GM18502 (cell line): ENCODE data around the gene AAK1.

Source experiments
- ATAC-seq: cut with Tn5 transposase; IDR thresholded peaks from one replicate; pipeline ENCODE4 v1.9.1; 2021; ENCODE audit warnings: mild to moderate bottlenecking; ENCODE audit not compliant: unreplicated experiment, poor library complexity

Gene AAK1

DNA sequence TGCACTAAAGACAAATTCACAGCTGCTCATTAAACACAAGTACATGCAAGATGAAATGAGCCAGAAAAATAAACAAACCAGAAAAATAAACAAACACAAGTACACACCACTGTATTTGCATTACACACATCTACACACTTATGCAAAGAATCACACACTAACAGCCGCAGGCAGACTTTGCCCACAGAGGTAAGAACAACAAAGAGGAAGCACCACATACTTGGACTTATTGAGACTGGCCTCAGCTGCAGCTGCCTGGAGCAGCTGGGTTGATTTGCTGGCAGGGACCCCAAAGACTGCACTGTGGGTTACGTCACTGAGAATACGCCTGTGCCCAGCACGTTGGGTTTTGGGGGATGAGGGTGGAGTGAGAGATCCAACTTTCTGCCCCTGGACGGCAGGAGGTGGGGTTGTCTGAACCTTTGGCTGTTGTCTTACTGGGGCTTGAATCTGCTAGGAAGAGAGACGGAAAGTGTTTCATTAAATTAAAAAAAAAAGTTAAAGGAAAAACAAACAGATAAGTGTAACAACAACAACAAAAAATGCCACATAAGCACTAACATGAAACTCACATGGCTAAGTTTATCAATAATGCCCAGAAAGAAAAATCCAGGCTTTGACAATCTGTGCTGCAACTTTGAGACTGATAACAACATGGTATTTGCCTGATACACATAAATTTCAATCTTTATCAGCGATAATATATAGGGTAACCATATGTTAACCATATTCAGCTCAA lies 134.4 kb downstream of the AAK1 start:
- ATAC-seq, result no peak

DNA sequence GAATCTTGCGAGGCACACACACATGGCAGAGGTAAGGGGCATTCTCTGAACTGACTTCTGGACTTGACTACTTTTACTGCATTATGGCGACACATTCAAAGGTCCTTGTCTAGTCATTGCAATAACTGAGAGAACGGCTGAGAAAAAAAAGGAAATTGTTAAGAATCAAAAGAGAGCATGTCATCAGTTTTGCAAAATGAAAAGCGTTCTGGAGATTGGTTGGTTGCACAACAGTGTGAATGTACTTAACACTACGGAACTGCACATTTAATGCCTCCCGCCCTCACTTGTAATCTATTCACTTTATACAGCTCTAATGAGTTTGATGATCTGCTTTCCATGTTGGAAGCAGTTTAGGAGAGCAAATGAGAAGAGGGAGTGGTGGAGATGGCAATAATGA lies 137.8 kb downstream of the AAK1 start:
- no peak for ATAC-seq

DNA sequence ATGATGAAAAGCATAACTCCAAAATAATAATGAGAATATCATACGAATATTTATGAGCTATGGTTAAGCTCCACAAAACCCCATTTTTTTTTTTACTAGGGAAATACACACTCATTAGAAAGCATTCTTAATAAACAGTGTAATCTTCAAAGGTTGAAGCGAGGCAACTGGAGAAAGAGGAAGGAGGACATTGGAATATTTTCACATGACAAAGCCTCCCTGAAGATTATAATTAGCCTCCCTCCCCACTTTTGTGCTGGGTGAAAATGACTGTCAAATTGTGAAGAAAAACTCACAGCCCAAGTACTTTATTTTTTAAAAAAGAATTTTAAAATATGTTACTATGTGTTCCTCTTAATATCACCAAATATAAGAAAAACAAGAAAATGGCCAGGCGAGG lies 142.2 kb downstream of the AAK1 start:
- ATAC-seq, result no peak

DNA sequence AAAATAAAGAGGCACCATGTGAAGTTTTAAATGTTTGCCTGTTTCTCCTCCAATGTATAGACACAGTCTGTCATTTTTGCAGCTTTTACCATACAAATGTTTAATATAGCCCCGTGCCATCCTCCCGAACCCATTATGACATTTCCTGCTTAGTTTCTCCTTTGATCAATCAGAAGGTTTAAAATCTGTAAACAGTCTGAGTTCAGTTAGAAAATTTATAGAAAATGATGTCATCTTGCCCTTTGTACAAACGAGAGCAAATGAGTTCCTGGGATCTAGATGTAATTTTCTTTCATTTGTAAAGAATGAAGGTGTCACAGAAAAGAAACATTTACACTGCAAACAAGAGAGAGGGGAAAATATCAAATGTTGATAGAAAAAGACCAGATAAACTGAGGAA lies 143.6 kb downstream of the AAK1 start:
- ATAC-seq, result no peak

DNA sequence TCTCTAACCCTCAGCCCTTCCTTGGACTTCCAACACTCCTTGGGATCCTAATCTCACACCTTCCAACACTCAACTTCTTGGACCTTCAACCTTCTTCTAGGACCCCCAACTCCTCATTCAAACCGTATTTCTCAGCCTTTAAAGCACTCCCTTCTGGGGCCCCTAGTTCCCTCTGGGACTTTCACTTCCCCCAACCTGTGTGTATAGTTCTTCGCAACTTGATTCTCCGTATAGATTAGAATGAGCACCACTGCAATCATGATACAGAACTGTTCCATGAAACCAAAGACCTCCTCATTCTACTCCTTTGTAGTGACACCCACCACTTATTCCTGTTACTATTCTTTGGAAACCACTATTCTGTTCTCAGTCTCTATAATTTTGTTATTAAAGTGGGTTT lies 144.3 kb downstream of the AAK1 start:
- ATAC-seq, result no peak

DNA sequence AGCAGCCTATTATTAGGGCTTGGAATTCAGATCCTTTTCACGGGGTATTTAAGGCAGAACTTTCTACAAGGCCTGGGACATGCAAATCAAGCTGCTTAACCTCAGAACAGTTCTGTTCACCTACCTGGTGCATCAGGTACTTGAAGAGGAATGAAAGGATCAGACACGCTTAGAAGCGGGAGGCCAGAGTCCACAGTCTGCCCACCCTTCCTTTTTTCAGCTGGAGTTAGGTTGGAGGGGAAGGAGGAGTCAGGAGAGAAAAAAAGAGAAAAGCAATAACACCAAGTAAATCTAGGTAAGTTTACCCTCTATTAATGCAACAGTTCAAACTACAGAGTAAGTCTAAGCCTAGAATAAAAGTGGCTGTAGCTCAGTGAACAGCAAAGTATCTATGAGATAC lies 147.7 kb downstream of the AAK1 start:
- no peak for ATAC-seq

DNA sequence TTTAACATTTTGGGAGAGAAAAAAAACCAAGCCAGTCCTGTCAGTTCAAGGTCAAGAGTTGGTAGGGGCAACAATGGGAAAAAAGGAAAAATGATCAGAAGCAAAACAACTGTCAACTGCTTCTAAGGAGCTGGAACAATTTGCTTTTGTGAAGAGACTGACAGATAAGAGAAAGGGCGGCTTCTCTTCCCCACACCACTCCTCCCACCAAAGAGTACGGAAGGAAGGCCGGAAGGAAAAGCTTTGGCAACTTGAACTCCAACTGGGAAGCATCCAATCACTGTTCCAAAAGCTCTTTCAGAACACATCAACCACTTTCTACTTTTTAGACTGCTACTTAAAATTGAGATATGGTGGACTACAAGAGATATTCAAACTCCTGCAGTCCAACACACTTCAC lies 148.5 kb downstream of the AAK1 start:
- no peak for ATAC-seq

DNA sequence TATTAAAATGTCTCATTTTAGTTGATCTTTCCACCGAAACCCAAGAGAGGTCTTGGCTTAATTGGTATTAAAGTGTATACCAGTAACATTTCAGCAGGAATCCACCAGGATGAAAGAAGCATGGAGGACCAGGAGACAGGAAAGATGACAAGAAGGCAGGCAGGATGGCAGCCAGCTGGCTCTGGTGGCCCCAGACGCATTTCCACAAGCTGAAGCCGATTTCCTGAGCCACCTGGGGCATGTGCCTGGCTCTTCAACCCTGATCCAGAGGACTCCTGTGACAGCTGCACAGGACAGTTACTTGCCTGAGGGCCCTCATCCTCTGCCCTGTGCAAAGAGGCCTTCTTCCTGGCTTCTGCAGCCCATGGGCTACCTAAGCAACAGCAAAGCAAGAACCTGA lies 149.4 kb downstream of the AAK1 start:
- ATAC-seq, result no peak

DNA sequence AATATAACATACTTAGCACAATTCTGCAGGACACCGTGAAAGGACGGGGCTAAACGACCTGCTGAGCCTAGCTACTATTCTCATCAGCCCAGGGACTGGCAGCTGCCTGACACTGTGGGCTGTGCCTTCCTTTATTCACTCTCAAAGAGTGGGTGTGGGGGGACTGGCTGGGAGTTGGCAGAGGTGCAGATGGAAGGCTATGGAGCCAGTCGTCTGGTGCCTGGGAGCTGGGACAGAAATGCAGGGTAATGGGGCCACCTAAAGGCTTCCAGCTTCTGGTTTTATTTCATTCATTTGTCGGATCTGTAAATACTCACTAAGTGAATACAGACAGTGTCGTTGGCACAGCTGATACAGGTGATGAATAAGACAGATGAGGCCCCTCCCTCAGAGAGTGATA lies 150.3 kb downstream of the AAK1 start:
- no peak for ATAC-seq

DNA sequence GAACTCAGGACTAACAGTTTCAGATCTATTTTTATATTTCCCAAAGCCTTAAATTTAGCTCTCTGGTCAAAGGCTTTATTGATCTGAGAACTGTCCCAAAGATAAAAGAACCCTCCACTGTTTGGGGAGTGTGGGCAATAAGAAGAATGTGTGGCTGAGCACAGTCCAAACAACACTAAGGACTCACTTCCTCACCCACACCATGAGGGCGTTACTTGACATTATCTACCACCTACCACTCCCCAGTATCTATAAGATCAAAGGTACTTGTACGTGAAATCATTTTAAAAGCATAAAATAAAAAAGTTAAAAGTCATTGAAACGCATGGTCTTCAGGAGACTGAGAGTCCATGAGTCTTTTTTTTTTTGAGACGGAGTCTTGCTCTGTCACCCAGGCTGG lies 151.7 kb downstream of the AAK1 start:
- no peak for ATAC-seq

DNA sequence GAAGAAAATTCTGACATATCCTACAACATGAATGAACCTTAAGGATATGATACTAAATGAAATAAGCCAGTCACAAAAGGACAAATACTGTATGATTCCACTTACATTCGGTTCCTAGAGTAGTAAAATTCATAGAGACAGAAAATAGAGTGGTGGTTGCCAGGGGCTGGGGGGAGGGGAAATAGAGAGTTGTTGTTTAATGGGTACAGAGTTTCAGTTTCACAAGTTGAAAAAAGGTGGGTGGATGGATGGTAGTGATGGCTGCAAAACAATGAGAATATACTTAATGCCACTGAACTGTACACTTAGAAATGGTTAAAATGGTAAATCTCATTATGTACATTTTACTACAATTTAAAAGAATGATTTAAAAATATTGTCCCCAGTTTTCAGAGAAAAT lies 153.1 kb downstream of the AAK1 start:
- ATAC-seq, result no peak

DNA sequence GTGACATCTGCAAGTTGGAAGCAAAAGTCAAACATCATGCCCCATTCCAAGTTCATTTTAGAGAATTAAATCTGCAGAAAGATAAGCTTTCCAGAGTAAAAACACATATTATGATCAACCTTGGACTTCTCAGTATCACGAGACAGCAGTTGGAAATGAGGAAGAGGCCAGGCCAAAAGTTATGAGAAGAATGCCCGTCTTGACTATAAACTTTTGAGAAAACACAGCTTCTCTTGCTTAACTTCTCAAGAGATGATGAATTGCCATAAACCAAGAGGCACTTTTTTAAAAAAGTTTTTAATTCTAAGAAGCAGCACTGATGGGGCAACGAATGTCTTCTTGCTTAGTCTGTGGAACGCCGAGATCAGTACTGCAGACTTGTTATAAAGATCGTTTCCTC lies 153.7 kb downstream of the AAK1 start:
- ATAC-seq, result no peak

DNA sequence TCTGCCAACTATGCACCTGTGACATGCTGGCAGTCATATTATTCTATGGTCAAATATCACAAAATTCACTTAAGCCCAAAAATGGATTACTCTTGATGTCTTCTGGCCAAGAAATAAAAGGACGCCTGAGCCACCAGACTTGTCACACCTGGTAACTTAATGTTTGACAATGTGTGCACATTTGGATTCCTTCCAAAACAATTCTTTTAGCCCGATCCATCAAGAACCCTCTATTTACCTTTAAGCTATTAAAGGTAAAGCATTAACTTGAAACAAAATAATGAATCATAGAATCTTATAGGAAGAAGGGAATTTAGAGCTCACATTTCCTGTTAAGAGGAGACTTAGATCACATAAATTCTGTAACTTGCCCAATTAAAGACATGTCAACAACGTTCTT lies 159.8 kb downstream of the AAK1 start:
- no peak for ATAC-seq

DNA sequence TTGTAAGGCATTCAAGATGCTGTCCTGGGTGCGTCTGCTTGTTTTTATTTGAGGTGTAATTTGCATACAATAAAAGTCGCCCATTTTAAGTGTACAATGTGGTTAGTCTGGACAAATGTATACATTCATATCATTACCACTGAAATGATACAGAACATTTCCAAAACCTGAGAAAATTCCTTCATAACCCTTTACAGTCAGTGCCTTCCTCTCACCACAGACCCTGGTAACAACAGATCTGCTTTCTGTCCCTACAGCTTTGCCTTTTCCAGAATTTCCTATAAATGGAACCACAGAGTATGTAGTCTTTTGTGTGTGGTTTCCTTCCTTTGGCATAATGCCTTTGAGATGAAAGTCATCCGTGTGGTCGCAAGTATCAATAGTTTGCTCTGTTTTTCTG lies 160.5 kb downstream of the AAK1 start:
- no peak for ATAC-seq

DNA sequence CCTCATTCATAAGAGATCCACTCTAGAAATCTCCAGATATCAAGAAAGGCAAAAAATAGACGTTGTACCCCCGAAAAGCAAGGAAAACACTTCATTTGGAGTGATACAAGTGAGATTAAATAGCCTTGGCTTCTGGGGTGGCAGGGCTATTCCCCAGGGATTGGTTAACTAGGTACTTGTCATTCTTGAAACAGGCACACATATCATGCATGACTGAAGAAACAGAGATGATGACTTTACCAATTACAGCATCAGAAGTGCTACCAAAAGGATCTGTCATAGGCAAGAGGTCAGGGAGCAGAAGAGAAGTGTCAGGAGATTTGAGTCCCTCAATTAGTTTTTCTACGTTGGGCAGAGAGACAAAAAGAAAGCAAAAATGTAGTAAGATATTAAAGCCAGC lies 161.1 kb downstream of the AAK1 start:
- no peak for ATAC-seq

DNA sequence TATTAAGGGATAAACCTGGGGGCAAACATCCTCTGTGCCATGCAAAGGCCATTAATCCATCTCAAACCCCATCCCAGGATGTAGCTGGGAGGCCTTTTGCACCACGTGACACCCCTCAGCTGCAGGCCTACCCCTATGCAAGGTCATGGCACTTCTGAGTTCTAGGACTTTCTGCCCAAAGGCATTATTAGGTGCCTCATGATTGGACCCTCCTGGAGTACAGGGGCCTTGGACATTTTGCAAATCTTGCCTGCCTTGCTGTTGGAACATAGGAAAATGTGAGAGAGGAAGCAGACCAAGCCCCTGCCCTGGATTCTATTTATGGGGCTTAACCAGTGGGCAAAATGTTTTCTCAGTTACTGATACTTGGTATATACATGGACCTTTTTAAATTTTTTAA lies 162.1 kb downstream of the AAK1 start:
- ATAC-seq, result no peak

DNA sequence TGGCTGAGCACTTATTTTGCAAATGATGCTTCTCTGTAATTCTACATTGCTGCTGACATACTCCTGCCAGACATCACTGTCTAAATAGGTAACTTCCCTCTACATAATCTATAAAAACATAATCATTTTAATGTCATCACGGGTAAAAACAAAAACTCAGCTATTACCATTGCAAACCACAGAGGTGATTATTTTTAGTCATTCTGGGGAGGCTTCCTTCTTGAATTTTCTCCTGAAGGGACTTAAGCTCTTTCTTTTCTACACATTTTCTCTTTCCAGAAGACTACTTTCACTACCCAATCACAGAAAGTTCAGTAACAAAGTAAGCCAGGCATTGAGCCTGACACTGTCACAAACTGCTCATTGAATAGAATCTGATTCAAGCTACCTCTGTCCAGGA lies 165.9 kb downstream of the AAK1 start:
- no peak for ATAC-seq

DNA sequence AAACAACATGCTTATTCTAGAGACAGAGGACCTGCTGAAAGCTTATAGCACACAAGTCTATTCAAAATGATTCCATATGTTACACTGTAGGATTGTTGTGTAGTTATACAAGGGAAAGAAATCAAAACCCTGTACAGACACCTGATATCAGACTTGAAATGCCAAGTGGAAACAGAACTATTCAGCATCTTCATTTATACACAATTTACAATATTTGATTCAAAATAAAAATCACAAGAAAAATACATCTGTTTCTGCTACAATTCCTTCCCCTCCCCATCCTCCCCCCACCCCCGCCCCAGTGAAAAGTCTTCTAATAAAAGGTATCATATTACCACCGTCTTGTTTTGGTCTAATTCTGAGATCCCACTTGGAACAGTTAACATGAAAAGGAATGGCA lies 168.9 kb downstream of the AAK1 start:
- ATAC-seq, result no peak

DNA sequence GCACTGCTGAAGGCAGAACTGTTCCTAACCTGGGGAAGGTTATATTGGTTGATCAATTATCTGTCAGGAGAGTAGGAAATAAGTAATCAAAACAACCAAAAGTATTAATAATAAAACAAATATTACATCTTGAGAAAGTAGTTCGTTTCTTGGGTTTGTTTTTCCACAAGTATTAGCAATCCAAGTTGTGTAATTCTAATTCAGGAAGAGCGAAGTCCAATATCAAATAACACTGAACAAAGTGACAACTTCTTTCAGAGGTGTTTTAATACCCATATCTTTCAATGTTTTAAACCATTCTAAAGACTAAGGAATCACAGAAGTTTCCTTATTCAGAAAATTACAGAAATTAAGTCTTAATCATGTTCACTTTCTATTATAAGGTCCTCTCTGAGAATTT lies 171.7 kb downstream of the AAK1 start:
- ATAC-seq, result no peak

DNA sequence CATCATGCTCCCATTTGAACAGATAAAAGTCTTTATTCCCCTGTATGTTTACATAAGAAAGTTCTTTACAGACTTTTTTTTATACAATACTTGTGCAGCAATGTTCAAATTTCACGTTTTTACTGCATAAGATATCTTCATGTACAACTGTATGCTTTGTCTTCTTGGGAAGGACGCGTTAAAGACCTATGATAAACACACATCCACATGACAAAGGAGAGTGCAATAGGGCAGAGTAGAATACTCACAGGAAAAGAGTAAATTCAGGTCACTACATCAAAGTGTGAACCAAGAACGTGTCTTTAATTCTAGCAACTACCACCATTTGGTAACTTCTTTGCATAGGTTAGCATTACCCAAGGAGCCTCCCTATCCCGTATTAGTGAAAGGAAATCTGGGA lies 172.6 kb downstream of the AAK1 start:
- ATAC-seq, result no peak

DNA sequence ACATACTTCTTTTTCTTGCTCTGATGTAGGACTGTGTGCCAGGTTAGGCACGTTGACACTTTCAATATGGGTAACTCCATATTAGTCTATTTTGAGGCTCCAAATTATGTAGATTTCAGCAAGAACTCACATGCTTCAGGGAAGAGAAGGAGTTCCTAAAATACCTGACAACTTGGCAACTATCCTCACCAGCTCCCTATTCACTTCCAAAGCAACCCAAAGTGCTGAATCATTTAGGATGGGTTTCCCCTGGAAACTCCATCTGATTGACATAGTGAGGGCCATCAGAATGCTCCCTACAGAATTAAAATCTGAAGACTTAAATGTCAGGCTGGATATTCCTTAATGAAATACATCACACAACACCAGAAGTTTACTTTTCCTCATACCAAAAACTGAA lies 173.8 kb downstream of the AAK1 start:
- ATAC-seq, result no peak

DNA sequence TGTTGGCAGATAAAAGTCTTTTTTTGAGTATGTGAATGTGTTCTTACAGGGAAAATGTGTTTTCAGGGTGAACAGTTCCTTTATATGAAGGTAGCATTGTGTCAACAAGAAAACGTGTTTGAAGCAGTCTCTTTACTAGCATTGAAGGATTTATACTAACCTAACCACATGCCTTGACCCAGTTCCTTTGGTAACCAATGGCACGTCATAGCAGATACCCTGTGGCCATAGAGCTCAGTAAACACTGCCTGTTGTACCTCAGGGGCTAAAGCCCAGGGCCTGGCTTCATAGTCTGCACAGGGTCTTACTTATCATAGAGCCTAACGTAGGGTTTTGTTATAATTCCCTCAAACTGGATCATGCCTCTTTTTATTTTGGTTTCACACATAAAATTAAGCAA lies 174.2 kb downstream of the AAK1 start:
- no peak for ATAC-seq

DNA sequence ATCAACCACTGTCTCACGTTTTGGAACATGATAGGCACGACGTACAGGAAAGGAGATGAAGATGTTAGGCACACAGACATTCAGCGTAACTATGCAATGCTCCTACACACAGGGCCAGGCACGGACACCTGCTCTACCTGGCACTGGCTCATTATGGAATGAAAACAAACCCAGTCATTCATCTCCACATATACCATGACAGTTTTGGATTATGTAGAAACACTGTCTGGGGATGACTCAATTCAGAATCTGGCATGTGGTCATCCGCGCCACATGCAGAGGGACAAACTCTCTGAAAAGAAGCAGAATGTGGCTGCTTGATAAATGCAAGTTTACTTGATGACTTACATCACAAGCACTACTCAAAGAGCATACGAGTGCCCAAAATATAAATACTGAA lies 176.8 kb downstream of the AAK1 start:
- no peak for ATAC-seq
